NCI-H1092 treated with DMSO at 0.1 percent for 48 hours (cell line): ENCODE data around the gene NDE1.

Source experiments
- DNase-seq: peaks from one replicate; lab custom pipeline; 2025; lab: John Stamatoyannopoulos, UW

The NDE1 gene

DNA sequence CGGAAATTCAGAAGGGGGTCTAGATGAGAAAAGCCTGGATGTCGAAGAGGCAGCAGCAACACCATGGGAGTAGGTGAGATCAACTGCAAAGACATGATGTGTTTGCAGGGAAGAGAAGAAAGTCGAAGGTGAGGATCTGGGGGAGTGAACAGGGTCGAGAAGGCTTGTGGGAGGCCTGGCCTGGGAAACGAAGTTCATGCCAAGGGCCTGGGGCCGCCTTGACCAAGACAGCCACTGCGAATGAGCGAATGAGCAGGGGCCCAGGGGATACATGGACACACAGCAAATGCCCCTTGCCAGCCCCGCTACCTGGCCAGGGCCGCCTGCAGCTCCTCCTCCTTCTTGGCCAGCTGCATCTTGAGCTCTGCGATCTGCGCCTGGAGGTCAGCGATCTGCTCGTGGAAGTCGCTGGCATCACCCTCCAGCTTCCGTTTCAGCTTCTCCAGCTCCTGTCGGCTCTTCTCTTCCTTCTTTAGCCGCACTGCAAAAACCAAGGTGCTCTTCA, 87.1 kb downstream of the NDE1 start:
- no peak for DNase-seq

DNA sequence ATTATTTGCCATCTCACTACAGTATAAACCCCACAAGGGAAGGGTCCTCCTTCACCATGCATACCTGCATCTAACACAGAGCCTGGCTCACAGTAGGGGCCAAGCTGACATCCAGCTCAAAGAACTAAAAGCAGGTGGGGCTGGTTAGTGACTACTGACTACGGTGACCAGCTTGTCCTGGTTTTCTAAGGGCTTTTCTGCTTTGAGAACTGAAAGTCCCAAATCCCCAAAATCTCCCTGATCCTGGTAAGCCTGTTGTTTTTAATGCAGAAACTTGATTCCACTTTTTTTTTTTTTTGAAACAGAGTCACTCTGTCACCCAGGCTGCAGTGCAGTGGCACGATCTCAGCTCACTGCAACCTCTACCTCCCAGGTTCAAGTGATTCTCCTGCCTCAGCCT, 89.4 kb downstream of the NDE1 start:
- no peak for DNase-seq

DNA sequence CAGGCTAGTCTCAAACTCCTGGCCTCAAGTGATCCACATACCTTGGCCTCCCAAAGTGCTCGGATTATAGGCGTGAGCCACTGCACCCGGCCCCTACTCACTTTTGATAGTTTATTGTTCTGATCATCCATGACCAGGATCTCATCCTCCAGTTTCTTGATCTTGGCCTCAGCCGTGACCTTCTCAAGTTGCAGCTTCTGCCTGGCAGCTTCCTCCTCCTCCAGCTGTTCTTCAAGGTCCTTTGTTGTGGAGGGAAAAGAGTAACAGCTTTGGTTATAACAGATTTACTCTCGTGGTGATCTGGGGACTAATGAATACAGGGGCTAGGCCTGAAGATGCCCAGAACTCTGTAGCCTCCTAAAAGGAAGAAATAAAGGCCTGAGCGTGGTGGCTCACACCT, 89.9 kb downstream of the NDE1 start:
- no peak for DNase-seq

DNA sequence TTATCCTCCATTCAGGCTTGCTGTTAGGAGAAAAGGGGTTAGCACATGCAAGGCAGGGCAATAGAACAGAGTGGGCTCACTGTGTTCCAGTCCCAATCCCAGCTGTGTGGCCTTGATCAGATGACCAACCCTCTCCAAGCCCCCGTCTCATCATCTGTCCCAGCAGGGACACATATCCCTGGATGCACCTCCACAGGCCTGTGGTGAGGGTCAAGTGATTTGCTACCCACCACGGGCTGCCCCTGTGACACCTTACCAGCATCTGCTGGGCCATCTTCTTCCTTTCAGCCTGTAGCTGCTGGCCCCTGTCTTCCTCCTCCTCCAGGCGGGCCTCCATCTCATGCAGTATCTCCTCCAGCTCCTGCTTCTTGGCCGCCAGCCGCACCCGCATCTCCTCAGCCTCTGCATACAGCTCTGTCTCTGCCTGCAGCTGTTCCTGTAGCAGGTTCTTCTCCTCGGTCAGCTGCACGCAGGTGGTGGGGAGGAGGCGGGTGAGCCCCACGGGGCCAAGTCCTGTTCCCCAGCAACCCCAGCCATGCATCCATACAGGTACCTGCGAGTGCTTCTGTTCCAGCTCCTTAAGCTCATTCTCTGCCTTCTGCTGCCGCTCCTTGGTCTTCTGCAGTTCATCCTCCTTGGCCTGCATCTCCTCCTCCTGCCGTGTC, 91.3 kb downstream of the NDE1 start:
- no peak for DNase-seq

DNA sequence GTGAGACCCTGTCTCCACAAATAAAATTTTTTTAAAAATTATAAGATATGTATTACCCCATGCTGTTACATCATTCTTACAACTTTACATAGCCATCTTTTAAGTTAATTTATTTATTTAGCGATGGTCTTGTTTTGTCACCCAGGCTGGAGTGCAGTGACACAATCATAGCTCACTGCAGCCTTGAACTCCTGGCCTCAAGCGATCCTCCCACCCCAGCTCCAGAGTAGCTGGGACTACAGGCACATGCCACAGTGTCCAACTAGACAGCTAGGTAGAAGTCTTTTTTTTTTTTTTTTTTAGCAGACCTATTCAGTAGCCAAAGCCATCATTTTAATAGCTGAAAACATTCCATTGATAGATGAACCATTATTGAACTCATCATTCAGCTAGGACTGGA, 92.7 kb downstream of the NDE1 start:
- DNase-seq: no peak

DNA sequence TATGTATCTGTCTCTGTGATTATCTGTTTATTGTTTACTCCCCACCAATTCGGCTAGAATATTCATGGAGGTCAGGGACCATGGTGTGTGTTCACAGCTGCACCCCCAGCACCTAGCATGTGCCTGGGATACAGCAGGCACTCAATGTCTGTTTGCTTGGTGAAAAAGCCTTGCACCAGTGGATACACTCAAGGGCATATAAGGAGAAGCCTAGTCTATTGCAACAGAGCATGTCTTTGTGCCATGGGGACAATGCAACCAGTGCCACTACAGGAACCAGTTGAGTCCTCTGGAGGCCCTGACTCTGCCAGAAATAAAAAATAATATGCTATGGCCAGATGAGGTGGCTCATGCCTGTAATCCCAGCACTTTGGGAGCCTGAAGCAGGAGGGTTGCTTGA, 93.6 kb downstream of the NDE1 start:
- no peak for DNase-seq

DNA sequence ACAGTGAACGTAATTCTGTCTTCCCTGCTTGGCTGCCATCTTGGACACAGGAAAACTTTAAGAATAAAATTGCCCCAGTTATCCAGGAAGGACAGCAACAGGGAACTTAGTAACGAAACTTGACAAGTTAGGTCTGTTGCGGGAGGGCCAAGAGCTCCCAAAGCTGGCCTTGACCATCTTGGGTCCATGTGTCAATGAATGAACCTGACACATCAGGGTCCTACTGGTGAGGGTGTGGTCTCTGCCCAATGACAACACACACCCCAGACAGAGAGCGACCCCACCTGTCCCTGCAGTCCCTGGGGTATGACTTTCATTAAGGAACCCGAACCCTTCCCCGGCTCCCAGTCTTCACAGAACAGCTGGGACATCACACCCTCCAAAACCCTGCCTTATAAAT, 96.3 kb downstream of the NDE1 start:
- no peak for DNase-seq

DNA sequence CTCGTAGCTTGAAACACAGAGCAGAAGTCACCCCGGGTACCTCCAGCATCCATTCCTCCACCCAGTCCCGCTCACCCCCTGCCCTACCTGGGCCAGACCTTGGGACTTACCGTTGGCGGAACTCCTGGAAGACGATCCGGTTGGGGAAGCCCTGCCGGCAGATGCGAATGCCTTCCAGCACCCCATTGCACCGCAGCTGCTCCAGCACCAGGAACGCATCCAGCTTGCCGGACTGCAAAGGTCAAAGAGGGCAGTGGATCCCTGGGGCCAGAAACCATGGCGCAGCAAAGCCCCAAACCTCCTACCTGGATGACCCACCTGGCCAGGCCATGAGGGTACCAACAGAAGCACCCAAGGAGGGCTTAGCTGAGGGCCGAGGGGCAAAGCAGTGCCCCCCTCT, 97.9 kb downstream of the NDE1 start:
- no peak for DNase-seq

DNA sequence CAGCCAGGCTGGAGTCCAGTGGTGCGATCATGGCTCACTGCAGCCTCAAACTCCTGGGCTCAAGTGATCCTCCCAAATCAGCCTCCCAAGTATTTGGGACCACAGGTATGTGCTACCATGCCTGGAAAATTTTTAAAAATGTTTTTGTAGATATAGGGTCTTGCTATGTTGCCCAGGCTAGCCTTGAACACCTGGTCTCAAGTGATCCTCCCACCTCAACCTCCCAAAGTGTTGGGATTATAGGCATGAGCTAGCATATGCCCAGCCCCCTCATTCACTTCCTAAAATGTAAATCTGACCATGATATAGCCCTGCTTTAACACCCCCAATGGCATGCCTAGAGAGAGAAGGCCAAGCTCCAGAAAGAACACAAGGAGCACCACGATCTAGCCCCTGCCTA, 98.6 kb downstream of the NDE1 start:
- no peak for DNase-seq

DNA sequence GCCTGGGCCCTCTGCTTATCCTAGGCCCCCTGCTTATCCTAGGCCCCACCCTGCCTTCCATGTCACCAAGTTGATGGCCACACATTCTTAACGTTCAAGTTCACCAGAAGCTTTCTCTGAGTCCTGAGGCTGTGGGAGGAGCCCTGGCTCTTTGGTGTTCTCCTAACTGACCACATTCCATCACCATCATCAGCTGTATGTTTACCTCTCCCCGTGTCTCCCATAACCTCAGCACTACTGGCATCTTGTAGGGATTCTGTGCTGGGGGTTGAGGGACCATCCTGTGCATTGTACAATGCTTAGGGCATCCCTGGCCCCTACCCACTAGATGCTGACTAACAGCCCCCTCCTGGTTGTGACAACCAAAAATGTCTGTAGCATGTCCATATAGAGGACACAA, 99.3 kb downstream of the NDE1 start:
- DNase-seq: no peak

DNA sequence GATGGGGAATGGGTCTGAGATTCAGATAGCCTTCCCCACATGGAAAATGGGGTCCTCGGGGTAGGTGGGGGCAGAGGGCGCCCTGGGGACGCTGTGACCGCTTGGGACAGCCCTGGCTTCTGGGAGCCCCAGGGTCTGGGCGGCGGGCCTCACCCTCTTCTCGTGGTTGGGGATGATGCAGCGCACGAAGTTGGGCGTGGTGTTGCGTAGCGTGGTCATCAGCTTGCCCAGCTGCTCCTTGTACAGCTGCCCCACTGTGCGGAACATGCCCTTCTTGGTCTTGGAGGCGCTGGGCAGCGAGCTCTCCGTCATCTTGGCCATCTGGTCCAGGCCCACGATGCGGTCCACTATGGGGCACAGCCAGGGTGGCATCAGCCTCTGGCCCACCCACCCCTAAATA, 99.9 kb downstream of the NDE1 start:
- no peak for DNase-seq

DNA sequence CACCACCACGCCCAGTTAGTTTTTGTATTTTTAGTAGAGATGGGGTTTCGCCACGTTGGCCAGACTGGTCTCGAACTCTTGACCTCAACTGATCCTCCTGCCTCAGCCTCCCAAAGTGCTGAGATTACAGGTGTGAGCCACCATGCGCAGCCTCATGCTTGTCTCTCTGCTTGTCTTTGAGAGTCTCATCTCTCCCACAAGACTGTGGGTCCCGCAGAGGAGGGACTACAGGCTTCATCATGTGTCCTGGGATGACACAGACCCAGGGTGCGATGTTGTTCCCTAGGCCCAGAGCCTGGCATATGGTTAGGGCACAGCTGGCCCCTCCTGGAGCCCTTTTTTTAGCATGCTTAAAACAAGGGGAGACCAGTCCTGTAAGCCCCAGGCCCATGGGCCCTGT, 101.9 kb downstream of the NDE1 start:
- no peak for DNase-seq

DNA sequence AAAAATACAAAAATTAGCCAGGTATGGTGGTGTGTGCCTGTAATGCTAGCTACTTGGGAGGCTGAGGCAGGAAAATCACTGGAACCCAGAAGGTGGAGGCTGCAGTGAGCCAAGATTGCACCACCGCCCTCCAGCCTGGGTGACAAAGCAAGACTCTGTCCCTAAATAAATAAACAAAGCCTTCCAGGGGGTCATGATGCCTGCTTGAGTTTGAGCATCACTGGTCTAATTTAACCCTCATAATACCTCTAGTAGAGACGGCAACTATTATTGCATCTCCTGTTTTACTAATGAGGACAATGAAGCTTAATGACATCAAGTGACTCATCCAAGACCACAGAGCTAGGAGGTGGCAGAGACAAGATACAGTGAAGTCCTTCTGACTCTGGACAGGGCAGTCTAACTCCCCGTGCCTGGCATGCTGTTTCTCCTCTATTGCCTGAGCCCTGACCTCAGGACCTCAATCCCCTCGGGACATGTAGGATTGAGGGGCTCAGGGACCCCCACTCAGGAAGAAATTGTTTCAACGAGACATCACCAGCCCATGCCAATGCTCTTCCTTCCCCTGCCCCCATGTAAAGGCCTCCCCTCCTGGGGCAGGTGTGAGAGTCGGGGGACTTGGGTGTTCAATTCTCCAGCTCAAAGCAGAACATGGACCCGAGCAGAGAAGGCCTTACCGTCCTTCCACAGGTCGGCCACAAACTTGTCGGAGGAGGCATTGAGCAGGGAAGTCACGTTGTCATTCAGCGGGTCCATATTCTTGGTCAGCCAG, 102.9 kb downstream of the NDE1 start:
- no peak for DNase-seq

DNA sequence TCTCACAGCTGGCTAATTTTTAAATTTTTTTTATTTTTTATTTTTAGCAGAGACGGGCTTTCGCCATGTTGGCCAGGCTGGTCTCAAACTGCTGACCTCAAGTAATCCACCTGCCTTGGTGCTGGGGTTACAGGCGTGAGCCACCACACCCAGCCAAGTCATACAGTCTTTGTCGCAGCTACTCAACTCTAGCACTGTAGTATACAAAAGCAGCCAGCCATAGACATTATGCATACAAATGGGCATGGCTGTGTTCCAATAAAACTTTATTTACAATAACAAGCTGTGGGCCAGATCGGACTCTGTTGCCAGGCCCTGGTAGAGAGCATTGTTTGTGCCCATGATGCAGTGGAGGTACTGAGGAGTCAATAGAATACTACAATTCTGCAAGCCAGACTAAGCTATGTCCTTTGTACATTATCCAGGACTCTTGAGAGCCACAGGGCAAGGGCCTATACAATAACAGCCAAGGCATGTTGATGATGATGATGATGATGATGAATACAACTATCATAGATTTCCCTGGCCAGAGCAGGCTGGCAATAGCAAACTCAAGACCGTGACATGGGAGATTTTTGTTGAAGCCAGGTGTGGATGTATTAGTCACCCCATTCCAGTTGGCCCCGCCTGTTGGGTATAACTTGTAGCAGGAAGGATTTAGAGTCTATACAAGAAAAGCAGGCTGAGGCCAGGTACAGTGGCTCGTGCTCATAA, 104.9 kb downstream of the NDE1 start:
- no peak for DNase-seq

DNA sequence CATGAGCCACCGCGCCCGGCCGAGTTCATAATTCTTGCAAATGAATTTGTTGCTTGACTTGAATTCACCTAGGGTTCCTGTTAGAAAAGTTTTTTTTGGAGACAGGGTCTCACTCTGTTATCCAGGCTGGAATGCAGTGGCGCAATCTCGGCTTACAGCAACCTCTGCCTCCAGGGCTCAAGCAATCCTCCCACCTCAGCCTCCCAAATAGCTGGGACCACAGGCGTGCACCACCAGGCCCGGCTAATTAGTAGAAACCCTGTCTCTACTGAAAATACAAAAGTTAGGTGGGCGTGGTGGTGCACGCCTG, 107.0 kb downstream of the NDE1 start:
- DNase-seq: no peak

DNA sequence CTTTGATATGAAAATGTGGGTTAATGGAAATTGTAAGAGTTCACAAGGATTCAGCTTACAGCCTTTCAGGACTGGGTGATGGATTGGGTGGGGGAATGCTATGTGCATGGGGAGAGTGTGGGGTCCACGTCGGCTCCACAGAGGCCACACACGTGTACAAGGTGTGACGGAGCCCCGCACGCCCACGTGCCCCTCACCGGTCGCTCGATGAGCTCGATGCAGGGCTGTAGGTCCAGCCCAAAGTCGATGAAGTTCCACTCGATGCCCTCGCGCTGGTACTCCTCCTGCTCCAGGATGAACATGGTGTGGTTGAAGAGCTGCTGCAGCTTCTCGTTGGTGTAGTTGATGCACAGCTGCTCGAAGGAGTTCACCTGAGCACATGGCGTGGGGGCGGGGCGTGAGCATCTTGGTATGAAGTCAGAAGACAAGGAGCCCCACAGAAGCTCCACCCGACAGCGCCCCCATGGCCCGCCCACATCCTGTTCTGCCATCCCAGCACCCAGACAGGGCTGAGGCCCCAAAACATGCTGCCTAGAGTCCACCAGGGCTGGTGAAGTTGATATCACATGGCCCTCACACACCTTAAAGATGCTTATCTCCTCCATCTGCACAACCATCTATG, 107.7 kb downstream of the NDE1 start:
- DNase-seq: no peak

DNA sequence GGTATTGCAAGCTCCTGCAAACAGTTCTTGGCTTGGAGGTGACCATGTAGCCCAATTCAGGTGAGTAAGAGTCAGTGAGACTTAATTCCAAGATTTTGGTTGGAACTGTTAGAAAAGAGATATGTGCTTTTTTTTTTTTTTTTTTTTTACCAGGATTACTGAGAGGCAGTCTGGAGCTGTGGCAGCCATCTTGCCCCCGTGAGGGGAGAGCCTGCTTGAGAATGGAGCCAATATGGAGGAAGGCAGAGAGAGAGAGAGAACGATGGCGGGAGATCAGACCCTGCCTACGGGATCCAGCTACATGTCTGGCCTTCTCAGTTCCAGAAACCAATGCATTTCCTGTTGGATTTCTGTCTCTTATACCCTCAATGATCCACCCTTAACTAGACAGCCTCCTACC, 109.0 kb downstream of the NDE1 start:
- no peak for DNase-seq

DNA sequence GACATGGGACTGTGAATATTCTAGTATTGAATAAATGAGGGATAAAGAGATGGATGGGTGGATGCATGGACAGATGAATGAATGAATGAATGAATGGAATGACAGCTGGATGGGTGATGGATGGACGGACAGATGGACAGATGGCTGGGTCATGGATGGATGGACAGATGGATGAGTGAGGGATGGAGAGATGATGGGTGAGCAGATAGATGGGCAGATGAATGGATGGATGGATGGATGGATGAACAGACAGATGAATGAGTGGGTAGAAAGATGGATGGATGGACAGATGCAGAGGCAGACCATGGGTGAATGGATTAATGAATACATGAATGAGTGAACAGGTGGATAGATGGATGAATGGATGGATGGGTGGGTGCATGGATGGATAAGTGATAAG, 110.1 kb downstream of the NDE1 start:
- DNase-seq: no peak

DNA sequence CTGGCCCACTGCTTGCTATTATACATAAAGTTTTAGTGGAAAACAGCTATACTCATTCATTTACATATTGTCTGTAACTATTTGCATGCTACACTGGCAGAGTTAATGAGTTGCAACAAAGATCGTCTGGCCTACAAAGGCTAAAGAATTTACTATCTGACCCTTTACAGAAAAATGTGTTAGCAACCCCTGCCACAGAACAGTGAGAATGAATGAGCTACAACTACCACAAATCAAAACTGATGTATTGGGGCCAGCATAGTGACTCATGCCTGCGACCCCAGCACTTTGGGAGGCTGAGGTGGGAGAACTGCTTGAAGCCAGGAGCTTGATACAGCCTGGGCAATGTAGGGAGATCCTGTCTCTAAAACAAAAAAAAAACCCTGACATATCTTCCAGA, 114.1 kb downstream of the NDE1 start:
- DNase-seq: no peak

DNA sequence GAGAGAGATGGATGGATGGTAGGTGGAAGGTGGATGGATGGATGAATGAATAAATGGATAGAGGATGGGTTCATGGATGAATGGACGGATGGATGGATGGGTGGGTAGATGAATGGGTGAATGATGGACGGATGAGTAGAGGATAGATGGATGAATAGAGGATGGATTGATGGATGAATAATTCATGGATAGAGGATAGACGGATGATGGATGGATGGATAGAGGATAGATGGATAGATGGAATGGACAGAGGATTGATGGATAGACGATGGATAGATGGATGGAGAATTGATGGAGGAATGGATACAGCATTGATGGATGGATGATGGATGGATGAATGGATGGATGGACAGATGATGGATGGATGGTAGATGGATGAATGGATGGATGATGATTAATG, 115.1 kb downstream of the NDE1 start:
- no peak for DNase-seq

DNA sequence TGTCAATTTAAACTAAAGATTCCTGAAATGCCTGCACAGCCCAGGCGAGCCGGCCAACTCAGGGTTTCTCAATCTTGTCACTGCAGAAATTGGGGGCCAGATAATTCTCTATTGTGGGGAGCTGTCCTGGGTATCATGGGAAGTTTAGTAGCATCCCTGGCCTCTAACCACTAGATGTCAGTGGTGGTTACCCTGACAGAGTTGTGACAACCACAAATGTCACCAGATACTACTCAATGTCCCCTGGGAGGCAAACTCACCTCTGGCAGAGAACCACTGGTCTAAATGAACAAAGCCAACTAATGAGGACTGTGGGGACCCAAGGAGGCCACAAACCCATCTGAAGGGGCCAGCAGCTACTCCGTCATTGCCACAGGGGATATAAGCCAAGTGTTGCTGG, 115.8 kb downstream of the NDE1 start:
- peak; percentile 2 for DNase-seq

DNA sequence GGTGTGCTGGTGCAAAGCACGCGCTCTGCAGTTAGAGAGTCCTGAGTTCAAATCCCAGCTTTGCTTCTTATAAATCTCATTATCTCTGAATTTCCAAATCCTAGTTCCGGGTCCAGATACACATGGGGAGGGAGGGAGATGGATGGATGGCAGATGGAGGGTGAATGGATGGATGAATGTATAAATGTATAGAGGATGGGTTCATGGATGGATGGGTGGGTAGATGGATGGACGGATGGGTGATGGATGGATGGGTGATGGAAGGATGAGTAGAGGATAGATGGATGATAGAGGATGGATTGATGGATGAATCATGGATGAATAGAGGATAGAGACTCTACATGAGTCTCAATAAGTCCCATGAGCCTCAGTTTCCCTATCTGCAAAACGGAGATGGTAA, 116.9 kb downstream of the NDE1 start:
- no peak for DNase-seq

DNA sequence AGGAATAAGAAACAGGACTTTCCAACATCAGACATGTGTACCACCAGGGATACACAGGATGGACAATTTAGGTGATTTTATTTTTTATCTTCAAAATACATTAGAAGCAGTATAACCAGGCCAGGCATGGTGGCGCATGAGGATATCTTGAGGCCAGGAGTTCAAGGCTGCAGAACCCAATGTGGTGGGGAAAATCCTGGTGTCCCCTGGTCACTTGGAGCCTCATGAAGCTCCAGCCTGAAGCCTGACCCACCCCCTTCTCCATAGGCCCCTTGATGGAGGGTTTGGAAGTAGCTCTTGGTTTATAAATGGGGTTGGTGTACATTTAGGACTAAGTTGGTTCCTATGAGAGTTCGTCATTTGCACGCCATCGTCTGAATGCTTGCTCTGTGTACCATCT, 118.2 kb downstream of the NDE1 start:
- no peak for DNase-seq
